Tibial nerve (tissue), 4 donors: ENCODE data around the gene TTLL8. TPM values are rescaled to one million over a fixed set of nuclear protein-coding genes. Genes with fewer than 3 reads are reported as not detected.
A peak's percentile ranks its signal among the peaks of the same experiment; 100 is the strongest.

Source experiments
- DNase-seq, 2 donors: peaks; one replicate each; pipeline ENCODE4 v3.0.0-alpha.2; 2019; ENCODE audit warnings: low spot score in 2 of 2
- H3K27ac ChIP-seq, 4 donors: fragments of 200-600 bp; sonication (generic) in 3 of 4; one replicate each; pipeline ENCODE4 v1.5.1; 2017 to 2019; ENCODE audit warnings: mild to moderate bottlenecking in 1 of 4
- H3K27me3 ChIP-seq, 2 donors: fragments of 200-600 bp; sonication (generic) in 1 of 2; one replicate each; pipeline versions ENCODE4 v1.5.1 to v1.6.0; 2017 to 2019
- H3K36me3 ChIP-seq, 3 donors: fragments of 200-600 bp; sonication (generic); one replicate each; pipeline ENCODE4 v1.5.1; 2018 to 2019
- H3K4me1 ChIP-seq, 4 donors: fragments of 200-600 bp; sonication (generic) in 3 of 4; one replicate each; pipeline ENCODE4 v1.5.1; 2017 to 2019
- H3K4me3 ChIP-seq, 4 donors: fragments of 200-600 bp; sonication (generic) in 3 of 4; one replicate each; pipeline ENCODE4 v1.5.1; 2017 to 2019; ENCODE audit warnings: mild to moderate bottlenecking in 1 of 4, moderate library complexity in 1 of 4
- H3K9me3 ChIP-seq, 4 donors: fragments of 200-600 bp; sonication (generic) in 3 of 4; one replicate each; pipeline ENCODE4 v1.5.1; 2017 to 2019
- CTCF ChIP-seq, 5 experiments: fragments of 200-600 bp in 3 of 5; fragments of 450-650 bp in 2 of 5; sonication (generic) in 3 of 5; IDR thresholded peaks; one replicate each; pipeline ENCODE4 v1.5.1; 2016 to 2019; ENCODE audit warnings: antibody characterized with exemption in 5 of 5, mild to moderate bottlenecking in 3 of 5, moderate library complexity in 2 of 5
- EP300 ChIP-seq, 2 donors: sonication (generic); formaldehyde crosslinking; IDR thresholded peaks; one replicate each; pipeline ENCODE4 v1.6.1; 2017; ENCODE audit warnings: antibody characterized with exemption in 2 of 2, mild to moderate bottlenecking in 1 of 2
- POLR2A ChIP-seq, 2 donors: fragments of 450-650 bp; IDR thresholded peaks; one replicate each; pipeline ENCODE4 v1.6.1; 2017; ENCODE audit warnings: antibody characterized with exemption in 2 of 2, mild to moderate bottlenecking in 2 of 2, moderate library complexity in 2 of 2
- WGBS, 2 donors: methylation state at CpG; one replicate each; pipeline ENCODE4 v1.1.5; 2018; 5-methylcytosine and 5-hydroxymethylcytosine counted together
- total RNA-seq, 4 donors: library from RNA; depleted of rRNA; stranded (reverse); fragments of >200 nt; gene quantifications; one replicate each; pipeline ENCODE4 v1.1.0, GENCODE V29; 2016

Gene TTLL8
- total RNA-seq, 4 donors from 2014 or later = not detected

GRCh38 chr22:49995361-49996118, 62.6 kb downstream of the TTLL8 start:
- peaks cover 0 to 11% (median 2%) of the 10 kb centered on the region in 4 donors for H3K4me1 ChIP-seq
- 72 to 84% methylated on average over 6 to 9 of the region's 10 CpGs for WGBS, 2 donors
- H3K9me3 ChIP-seq = peaks cover 0 to 24% (median 4%) of the 10 kb centered on the region in 4 donors
- H3K27me3 ChIP-seq = peaks cover 0 to 15% of the 10 kb centered on the region in 2 donors
- H3K4me3 ChIP-seq = no peak overlapping the region
- no peak for TF ChIP-seq POLR2A (IDR thresholded peaks at IDR 0.05)
- no peak for TF ChIP-seq EP300 (IDR thresholded peaks at IDR 0.05)
- no peak for DNase-seq
- H3K36me3 ChIP-seq = no peaks in the 10 kb centered on the region
- peak overlapping the region in 1 of 4 donors; percentile 34 for H3K27ac ChIP-seq

GRCh38 chr22:49995041-49995360, 63.1 kb downstream of the TTLL8 start:
- WGBS, 2 donors = 50 to 67% methylated on average over 1 to 2 of the region's 3 CpGs
- Histone ChIP-seq H3K36me3 (no peaks in the 10 kb centered on the region), H3K9me3 (peaks cover 0 to 30% (median 4%) of the 10 kb centered on the region in 4 donors), H3K4me3 (no peak overlapping the region), H3K27ac (no peak overlapping the region), H3K4me1 (peaks cover 0 to 10% (median 2%) of the 10 kb centered on the region in 4 donors), H3K27me3 (peaks cover 0 to 10% of the 10 kb centered on the region in 2 donors)
- no peak for DNase-seq
- TF ChIP-seq POLR2A (IDR thresholded peaks at IDR 0.05) (no peak), CTCF (IDR thresholded peaks at IDR 0.05) (no peak), EP300 (IDR thresholded peaks at IDR 0.05) (no peak)

GRCh38 chr22:49994361-49995040, 63.6 kb downstream of the TTLL8 start:
- WGBS, 2 donors = 88 to 91% methylated on average over 19 of the region's 21 CpGs
- no peak overlapping the region for H3K4me3 ChIP-seq
- no peak for DNase-seq
- peaks cover 0 to 34% (median 4%) of the 10 kb centered on the region in 4 donors for H3K9me3 ChIP-seq
- H3K27ac ChIP-seq = no peak overlapping the region
- TF ChIP-seq POLR2A (IDR thresholded peaks at IDR 0.05) = no peak
- no peak for TF ChIP-seq EP300 (IDR thresholded peaks at IDR 0.05)
- TF ChIP-seq CTCF (IDR thresholded peaks at IDR 0.05) = no peak
- peaks cover 0 to 6% of the 10 kb centered on the region in 2 donors for H3K27me3 ChIP-seq
- no peaks in the 10 kb centered on the region for H3K36me3 ChIP-seq
- peaks cover 0 to 6% (median 2%) of the 10 kb centered on the region in 4 donors for H3K4me1 ChIP-seq

- DNase-seq = peak in 1 of 2 donors; percentile 10
- TF ChIP-seq CTCF (IDR thresholded peaks at IDR 0.05) (no peak), POLR2A (IDR thresholded peaks at IDR 0.05) (no peak), EP300 (IDR thresholded peaks at IDR 0.05) (no peak)
- Histone ChIP-seq H3K36me3 (no peaks in the 10 kb centered on the region), H3K27ac (no peak overlapping the region), H3K27me3 (peaks cover 0 to under 1% of the 10 kb centered on the region in 2 donors), H3K4me3 (no peak overlapping the region), H3K4me1 (peaks cover 0 to 4% (median 2%) of the 10 kb centered on the region in 4 donors), H3K9me3 (peaks cover 0 to 36% (median 4%) of the 10 kb centered on the region in 4 donors)
- 68 to 81% methylated on average over 7 to 9 of the region's 11 CpGs for WGBS, 2 donors
These were observed 64.3 kb downstream of the TTLL8 start for GRCh38 chr22:49993649-49994360.

- Histone ChIP-seq H3K9me3 (peaks cover 0 to 36% (median 4%) of the 10 kb centered on the region in 4 donors), H3K4me1 (peaks cover 0 to 4% (median 2%) of the 10 kb centered on the region in 4 donors), H3K36me3 (no peaks in the 10 kb centered on the region), H3K4me3 (no peak overlapping the region), H3K27me3 (no peaks in the 10 kb centered on the region), H3K27ac (no peak overlapping the region)
- 33 to 38% methylated on average over 6 to 20 of the region's 23 CpGs for WGBS, 2 donors
- peak in 1 of 2 donors; percentile 13 for DNase-seq
- TF ChIP-seq CTCF (IDR thresholded peaks at IDR 0.05) (peak; percentile 53 to 83 (median 58)), EP300 (IDR thresholded peaks at IDR 0.05) (no peak)
These were observed 65.0 kb downstream of the TTLL8 start for GRCh38 chr22:49992921-49993648.
